Measurements from ENCODE around the gene TTYH2.
"Not testable (repeated sequence)": the region's sequence is repeated elsewhere in the genome, so short reads cannot be mapped to it uniquely, and the experiment has no call there.

The TTYH2 gene, protein sequence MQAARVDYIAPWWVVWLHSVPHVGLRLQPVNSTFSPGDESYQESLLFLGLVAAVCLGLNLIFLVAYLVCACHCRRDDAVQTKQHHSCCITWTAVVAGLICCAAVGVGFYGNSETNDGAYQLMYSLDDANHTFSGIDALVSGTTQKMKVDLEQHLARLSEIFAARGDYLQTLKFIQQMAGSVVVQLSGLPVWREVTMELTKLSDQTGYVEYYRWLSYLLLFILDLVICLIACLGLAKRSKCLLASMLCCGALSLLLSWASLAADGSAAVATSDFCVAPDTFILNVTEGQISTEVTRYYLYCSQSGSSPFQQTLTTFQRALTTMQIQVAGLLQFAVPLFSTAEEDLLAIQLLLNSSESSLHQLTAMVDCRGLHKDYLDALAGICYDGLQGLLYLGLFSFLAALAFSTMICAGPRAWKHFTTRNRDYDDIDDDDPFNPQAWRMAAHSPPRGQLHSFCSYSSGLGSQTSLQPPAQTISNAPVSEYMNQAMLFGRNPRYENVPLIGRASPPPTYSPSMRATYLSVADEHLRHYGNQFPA

GRCh38 chr17:74212913-74213791 lies at the start of gene TTYH2:
TSS of gene TTYH2 (plus strand) at chr17:74213571. CDS start at chr17:74213588, 17 bp downstream.
- DNase-seq = peak; percentile 72

DNA sequence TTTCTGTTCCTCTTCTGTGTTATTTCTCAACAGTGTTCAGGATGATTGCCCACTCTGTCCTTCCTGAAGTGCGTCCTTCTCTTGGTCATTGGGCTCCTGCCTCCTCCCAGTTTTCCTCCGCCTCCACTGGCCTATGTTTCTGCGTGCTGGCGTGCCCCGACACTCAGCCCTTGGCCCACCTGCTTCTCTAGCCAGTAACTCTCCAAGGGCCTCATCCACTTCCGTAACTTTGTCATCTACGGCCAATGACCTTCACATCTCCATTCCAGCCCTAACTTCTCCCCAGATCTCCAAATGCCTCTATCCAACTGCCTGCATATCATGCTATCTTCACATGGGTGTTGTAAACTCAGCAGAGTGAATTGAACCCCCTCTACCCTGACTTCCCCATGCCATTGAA lies 49.5 kb upstream of the TTYH2 start:
- no peak for DNase-seq

DNA sequence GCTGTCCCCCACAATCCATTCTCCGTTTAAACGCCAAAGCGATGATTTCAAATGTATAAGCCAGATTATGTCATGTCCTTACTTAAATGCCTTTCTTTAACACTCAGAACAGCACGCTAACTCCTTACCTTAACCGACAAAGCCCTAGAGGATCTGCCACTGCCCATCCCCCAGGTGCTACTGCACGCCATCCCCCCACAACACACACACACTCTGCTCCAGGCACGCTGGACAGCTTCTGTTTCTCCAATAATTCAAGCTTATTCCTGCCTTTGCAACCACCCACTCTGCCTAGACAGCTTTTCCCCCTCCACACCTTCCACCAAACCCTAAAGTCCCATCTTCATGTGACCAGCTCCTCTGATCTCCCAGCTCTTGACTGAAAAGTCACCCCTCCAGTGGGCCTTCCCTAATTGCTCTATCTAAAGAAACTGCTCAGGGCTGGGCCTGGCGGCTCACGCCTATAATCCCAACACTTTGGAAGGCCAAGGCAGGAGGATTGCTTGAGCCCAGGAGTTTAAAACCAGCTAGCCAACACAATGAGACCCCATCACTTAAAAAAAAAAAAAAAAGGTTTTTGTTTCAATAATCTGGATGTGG lies 48.8 kb upstream of the TTYH2 start:
- no peak for DNase-seq

DNA sequence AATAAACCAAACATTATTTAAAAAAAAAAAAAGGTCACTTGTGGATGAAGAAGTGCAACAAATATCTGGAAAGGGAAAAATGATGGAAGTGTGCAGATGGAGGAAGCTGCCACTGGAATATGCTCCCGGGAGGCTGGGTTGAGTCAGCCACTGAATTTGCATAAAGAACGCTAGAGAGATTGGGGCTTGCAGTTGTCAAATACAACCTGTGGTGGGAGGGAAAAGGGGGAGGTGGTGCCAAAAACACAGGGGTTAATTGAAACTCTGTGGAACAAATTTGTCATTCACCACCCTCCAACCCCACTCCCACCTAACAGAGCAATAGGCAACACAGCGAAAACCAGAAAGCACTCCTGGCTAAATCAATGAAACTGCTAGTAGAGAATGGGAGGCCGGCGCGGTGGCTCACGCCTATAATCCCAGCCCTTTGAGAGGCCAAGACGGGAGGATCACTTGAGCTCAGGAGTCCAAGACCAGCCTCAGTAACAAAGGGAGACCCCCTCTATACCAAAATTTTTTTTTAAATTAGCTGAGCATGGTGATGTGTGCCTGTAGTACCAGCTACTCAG lies 47.5 kb upstream of the TTYH2 start:
- DNase-seq = no peak

- DNase-seq = no peak
Measured at GRCh38 chr17:74170924-74171323, 42.4 kb upstream of the TTYH2 start.

DNA sequence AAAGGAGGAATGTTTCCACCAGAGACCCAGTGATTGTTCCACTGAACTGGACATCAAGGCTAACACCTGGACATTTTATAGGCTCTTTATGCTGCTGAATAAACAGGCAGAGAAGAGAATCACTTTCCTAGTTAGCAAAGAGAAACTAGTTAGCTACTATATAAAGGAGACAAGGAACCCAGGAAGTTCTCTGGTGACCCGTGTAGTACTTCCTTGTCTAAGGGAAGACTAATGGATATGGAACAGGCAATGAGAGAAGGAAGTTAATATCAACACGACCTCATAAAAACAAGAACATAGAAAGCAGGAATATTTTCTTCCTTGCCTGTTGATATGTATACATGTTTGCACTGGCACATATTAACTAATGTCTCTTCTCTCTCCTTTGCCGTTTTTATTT lies 40.7 kb upstream of the TTYH2 start:
- no peak for DNase-seq

DNA sequence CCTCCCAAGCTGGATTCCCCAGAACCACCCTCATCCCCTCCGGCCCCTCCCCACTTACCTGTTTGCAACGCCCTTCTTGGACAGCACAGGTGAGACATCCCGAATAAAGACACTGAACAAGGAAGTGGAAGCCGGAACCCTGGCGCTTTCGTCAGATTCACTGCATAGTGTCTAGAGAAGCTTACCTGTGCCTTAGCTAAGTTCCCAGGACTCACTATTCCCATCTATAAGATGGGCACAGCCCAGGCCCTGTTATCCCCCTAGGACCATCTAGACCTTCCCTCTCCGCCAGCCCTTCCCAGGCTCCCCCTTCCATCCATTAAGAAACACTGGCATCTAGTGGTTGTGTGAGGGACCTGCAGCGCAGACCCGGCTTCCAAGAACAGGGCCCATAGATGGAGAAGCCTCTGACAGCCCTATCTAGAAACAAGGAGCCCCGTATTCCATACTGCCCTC lies 36.8 kb upstream of the TTYH2 start:
- no peak for DNase-seq

GRCh38 chr17:74177018-74177450 lies 36.3 kb upstream of the TTYH2 start:
- no peak for DNase-seq

GRCh38 chr17:74179576-74179975 lies 33.8 kb upstream of the TTYH2 start:
- no peak for DNase-seq

- DNase-seq = no peak
Measured at GRCh38 chr17:74180336-74180735, 33.0 kb upstream of the TTYH2 start.

- DNase-seq = no peak
Measured at GRCh38 chr17:74181341-74181740, 32.0 kb upstream of the TTYH2 start.

DNA sequence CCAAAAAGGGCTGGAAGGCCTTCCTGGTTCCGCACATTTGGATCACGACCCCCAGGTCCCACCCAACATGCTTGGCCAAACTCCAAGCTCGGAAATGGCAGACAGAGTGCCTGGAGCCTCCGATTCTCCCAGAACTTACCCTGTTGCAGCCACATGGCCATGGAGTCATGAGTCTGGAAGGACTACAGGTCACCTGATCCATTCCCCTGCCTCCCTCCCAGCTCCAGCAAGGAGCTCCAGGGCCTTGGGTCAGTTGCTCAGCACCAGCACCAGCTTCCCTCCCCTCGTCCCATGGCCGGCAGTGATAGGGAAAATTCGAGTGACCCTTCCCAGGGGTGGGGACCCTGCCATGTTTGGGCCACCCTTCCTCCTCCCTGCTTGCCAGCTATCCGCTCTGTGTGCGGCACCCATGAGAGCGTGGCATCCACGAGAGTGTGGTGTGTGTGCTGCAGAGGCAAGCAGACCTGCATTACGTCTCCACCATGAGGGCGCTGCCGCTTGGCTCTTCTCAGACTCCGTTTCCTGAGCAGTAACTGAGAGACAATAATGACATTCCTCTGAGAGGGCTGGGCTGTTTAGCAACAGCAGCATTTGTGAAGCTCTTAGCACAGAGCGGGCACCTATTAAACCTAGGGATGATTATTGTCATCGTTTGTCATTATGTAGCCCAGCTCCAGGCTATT lies 31.2 kb upstream of the TTYH2 start:
- no peak for DNase-seq

DNA sequence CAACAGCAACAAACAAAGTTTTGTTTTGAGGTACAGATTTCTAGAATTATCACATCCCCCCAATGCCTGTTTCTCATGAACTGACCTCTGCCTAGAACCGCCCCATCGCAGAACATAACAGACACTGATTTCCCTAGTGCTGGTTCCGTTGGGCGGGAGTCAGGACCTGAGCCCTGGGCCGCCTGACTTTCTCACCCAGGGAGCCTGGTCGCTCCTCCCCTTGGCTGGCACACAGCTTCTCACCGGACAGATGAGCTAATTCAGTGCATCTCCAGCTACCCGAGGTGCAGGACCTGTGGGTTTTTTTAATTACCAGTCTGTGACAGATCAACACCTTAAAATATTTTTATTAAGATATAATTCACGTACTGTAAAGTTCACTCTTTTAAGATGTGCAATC lies 30.0 kb upstream of the TTYH2 start:
- DNase-seq = no peak

DNA sequence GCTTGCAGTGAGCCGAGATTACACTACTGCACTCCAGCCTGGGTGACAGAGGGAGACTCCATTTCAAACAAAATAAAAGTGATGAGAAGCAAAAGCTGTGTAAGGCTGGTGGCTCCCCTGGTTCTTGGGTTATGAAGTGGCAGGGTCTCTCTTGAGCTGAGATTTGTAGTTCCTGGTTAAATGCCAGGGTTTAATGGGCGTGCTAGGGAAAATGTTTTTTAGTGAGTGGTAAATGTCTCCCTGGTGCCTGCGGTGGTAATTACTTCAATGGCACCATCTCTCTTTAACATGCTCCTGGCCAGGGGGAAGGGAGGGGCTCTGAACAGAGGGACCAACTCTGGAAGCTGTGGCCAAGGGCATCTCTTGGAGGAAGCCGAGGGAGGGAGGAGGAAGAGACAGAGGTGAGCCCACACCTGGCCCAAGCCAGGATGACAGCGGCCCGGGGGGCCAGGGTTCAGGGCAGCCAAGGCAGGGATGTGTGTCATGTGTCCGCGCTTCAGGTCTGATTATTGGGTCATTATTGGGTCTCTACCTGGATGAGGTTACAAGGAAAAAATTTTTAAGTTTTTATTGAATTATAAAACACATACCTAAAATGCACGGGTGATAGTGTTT lies 27.7 kb upstream of the TTYH2 start:
- DNase-seq = no peak

DNA sequence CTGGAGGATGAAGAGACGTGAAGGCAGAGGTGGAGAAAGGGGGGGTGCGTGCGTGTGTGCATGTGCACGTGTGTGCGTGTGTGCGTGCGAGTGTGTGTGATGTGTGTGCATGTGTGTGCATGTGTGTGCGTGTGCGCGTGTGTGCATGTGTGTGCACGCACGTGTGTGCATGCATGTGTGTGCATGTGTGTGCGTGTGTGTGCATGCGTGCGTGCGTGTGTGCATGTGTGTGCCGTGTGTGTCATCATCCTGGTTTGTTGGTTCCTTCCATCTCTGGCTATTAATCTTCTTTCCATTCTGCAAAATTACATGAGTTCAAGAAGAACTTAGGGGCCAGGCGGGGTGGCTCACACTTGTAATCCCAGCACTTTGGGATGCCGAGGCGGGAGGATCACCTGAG lies 26.9 kb upstream of the TTYH2 start:
- no peak for DNase-seq

GRCh38 chr17:74187761-74188160 lies 25.6 kb upstream of the TTYH2 start:
- no peak for DNase-seq

GRCh38 chr17:74188687-74189086 lies 24.7 kb upstream of the TTYH2 start:
- DNase-seq = not testable (repeated sequence)

DNA sequence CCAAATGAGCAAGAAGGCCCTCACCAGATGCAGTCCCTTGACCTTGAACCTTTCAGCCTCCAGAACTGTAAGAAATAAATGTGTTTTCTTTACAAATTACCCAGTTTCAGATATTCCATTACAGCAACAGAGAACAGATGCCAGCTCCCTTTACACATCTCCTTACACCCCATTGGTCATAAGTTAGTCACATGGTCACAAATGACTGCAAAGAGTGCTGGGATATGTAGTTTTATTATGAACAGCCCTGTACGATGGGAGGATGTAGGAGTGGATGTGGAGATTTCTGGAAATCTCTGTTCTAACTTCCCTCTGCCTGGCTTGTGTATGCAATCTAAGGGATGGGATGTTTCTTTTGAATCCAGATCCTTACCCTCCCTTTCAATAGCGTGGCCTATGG lies 23.2 kb upstream of the TTYH2 start:
- peak; percentile 68 for DNase-seq

GRCh38 chr17:74190807-74191406 lies 22.5 kb upstream of the TTYH2 start:
- DNase-seq = no peak

DNA sequence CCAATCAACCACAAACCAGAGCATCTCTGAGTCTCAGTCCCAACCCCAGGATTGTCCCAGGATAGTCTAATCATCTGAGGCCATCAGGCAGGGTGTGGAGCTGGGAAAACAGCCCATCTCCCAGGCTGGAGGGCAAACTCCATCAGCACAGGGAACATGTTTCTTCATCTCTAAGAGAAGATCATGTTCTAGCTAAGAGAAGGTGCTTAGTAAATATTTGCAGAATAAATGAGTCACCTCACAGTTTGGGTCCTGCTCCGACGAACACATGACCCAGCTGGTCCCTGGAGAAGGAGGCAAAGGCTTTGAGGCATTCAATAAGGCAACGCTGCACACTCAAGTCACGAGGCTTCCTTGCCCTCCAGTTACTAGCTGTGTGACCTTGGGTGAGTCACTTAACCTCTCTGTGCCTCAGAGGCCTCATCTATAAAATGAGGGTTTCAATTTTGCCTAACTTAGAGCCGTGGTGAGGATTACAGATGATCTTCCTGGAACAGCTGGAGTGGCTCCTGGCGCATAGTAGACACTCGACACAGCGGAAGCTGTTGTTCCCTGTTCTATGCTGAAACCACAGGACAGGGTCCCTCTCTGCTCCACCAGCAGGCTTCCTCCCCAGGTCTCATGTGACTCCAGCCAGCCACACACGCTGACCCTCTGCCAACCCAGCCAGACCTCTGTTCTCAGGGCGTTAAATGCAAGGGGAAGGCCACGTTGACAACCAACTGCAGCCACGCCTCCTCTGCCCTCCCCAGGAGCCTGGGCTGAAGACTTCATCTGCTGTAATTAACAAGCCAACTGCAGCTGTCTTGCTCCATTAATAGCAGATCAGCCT lies 20.2 kb upstream of the TTYH2 start:
- DNase-seq = peak; percentile 89
